ENCODE data around the gene ZNF280C. TPM values are rescaled to one million over a fixed set of nuclear protein-coding genes. Genes with fewer than 3 reads are reported as not detected.
"Not testable (repeated sequence)": the region's sequence is repeated elsewhere in the genome, so short reads cannot be mapped to it uniquely, and the experiment has no call there.

Gene ZNF280C
- total RNA-seq, 4 donors from 2014 or later, result 1.8 to 12.4 (median 4.1) TPM

GRCh38 chrX:130285710-130286109 lies 17.0 kb upstream of the ZNF280C start:
- no peak for DNase-seq
- H3K9me3 ChIP-seq, result no peaks in the 10 kb centered on the region
- no peaks in the 10 kb centered on the region for H3K36me3 ChIP-seq
- H3K27ac ChIP-seq, result no peak overlapping the region
- H3K4me1 ChIP-seq, result no peaks in the 10 kb centered on the region
- H3K4me3 ChIP-seq, result no peak overlapping the region
- no peak for TF ChIP-seq POLR2A (IDR thresholded peaks at IDR 0.05)
- no peak for TF ChIP-seq CTCF (IDR thresholded peaks at IDR 0.05)
- no peaks in the 10 kb centered on the region for H3K27me3 ChIP-seq

- Histone ChIP-seq H3K27me3 (no peaks in the 10 kb centered on the region), H3K36me3 (no peaks in the 10 kb centered on the region), H3K9me3 (no peaks in the 10 kb centered on the region), H3K27ac (no peak overlapping the region), H3K4me3 (no peak overlapping the region), H3K4me1 (no peaks in the 10 kb centered on the region)
- DNase-seq, result no peak
- TF ChIP-seq POLR2A (IDR thresholded peaks at IDR 0.05) (no peak), CTCF (IDR thresholded peaks at IDR 0.05) (no peak)
These were observed 16.4 kb upstream of the ZNF280C start for GRCh38 chrX:130285069-130285620.

DNA sequence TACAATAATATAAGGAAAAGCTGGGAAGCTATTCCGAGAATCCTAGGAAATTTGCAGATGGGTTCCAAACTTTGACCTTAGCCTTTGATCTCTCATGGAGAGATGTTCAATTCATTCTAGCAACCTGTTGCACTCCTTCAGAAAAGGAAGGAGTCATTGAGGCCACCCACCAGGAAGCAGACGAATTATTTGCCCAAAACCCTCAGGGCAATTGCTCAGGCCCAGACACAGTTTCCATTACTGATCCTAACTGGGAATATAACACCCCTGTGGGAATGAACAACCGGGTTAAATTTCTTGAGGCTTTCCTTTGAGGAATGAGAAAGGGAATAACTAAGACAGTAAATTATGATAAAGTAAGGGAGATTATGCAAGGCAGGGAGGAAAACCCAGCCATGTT lies 13.5 kb upstream of the ZNF280C start:
- H3K4me1 ChIP-seq, result no peaks in the 10 kb centered on the region
- H3K9me3 ChIP-seq, result no peaks in the 10 kb centered on the region
- no peak overlapping the region for H3K27ac ChIP-seq
- no peak for DNase-seq
- H3K4me3 ChIP-seq, result no peak overlapping the region
- no peaks in the 10 kb centered on the region for H3K27me3 ChIP-seq
- TF ChIP-seq POLR2A (IDR thresholded peaks at IDR 0.05), result no peak
- no peak for TF ChIP-seq CTCF (IDR thresholded peaks at IDR 0.05)
- no peaks in the 10 kb centered on the region for H3K36me3 ChIP-seq

GRCh38 chrX:130280901-130281300 lies 12.2 kb upstream of the ZNF280C start:
- no peak for DNase-seq
- Histone ChIP-seq H3K36me3 (no peaks in the 10 kb centered on the region), H3K9me3 (no peaks in the 10 kb centered on the region), H3K4me1 (no peaks in the 10 kb centered on the region), H3K4me3 (no peak overlapping the region), H3K27me3 (no peaks in the 10 kb centered on the region), H3K27ac (no peak overlapping the region)
- no peak for TF ChIP-seq CTCF (IDR thresholded peaks at IDR 0.05)
- TF ChIP-seq POLR2A (IDR thresholded peaks at IDR 0.05), result no peak

DNA sequence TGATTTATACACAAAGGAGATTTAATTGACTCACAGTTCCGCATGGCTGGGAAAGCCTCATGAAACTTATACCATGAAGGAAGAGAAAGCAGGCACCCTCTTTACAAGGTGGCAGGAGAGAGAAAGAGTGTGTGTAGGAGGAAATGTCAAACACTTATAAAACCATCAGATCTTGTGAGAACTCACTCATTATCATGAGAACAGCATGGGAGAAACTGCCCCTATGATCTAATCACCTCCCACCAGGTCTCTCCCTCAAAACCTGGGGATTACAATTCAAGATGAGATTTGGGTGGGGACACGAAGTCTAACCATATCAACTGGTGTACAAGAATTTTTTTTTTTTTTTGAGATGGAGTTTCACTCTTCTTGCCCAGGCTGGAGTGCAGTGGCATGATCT lies 3.6 kb upstream of the ZNF280C start:
- not testable (repeated sequence) for DNase-seq, H3K36me3 ChIP-seq, H3K4me1 ChIP-seq, H3K27ac ChIP-seq, H3K4me3 ChIP-seq, H3K9me3 ChIP-seq, H3K27me3 ChIP-seq

DNA sequence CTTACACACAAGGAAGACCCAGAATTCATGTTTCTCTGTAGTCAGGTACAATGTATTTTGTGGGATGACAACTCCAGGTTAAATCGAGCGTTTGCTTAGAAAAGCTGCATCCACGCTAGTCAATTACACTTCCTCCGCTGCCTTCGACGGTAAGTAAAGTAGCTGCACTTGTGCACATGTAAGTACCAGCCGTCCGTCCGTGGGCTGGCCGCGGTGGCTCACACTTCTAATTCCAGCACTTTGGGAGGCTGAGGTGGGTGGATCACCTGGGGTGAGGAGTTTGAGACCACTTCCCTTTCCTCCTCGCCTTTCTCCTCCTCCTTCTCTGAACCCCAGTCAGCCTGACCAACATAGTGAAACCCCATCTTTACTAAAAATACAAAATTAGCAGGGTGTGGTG lies 692 bp upstream of the ZNF280C start:
- not testable (repeated sequence) for H3K4me1 ChIP-seq, H3K27me3 ChIP-seq, DNase-seq, H3K9me3 ChIP-seq, H3K27ac ChIP-seq, H3K4me3 ChIP-seq, H3K36me3 ChIP-seq

GRCh38 chrX:130267956-130268448 lies 697 bp downstream of the ZNF280C start:
- peak overlapping the region; percentile 74 to 84 (median 82) for H3K27ac ChIP-seq
- peaks cover 0 to 7% (median 0%) of the 10 kb centered on the region in 4 donors for H3K4me1 ChIP-seq
- H3K36me3 ChIP-seq, result no peaks in the 10 kb centered on the region
- no peak for DNase-seq
- peak overlapping the region; percentile 54 to 87 (median 64) for H3K4me3 ChIP-seq
- TF ChIP-seq CTCF (IDR thresholded peaks at IDR 0.05), result no peak
- no peak for TF ChIP-seq POLR2A (IDR thresholded peaks at IDR 0.05)
- H3K27me3 ChIP-seq, result no peaks in the 10 kb centered on the region
- H3K9me3 ChIP-seq, result no peaks in the 10 kb centered on the region
